Measurements from ENCODE around the gene KCNH4.
"Not testable (repeated sequence)": the region's sequence is repeated elsewhere in the genome, so short reads cannot be mapped to it uniquely, and the experiment has no call there.

Gene KCNH4

DNA sequence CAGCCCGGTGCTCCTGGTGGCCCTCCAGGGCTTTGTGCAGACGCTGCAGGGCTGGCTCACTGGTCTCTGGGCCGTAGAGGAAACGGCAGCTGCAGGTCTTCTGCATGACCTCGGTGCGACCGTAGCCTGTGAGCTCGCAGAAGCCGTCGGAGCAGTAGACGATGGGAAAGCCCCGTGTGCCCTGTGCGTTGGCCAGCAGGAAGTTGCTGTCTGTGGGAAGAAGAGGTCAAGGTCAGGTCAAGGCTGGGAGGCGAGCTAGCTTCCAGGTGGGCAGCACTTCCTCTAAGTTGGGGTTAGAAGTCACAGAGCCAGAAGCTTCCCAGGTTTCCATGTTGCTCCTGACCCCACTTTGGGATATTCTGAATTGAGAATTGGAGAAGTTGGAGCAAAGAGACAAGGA is 2.1 kb downstream of the KCNH4 start:
- no peak for DNase-seq (ENCODE audit: low read depth in 3 of 3)

DNA sequence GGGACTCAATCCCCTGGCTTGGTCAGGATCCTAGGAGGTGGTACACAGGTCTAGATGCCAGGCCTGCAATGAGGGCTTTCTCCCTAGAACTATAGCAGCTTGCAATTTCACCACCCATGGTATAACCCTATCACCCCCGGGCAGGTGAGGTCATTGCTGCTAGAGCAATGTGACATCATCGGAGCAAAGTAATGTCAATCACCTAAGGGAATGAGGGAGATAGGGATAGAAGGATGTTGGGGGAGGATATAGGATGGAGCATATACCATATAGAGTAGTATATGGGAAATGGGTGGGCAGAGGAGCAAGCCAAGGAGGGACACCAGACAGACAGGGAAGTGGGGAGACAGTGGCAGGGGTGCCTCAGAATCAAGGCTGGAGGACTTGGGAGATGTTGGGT is 3.3 kb downstream of the KCNH4 start:
- no peak for DNase-seq (ENCODE audit: low read depth in 3 of 3)

DNA sequence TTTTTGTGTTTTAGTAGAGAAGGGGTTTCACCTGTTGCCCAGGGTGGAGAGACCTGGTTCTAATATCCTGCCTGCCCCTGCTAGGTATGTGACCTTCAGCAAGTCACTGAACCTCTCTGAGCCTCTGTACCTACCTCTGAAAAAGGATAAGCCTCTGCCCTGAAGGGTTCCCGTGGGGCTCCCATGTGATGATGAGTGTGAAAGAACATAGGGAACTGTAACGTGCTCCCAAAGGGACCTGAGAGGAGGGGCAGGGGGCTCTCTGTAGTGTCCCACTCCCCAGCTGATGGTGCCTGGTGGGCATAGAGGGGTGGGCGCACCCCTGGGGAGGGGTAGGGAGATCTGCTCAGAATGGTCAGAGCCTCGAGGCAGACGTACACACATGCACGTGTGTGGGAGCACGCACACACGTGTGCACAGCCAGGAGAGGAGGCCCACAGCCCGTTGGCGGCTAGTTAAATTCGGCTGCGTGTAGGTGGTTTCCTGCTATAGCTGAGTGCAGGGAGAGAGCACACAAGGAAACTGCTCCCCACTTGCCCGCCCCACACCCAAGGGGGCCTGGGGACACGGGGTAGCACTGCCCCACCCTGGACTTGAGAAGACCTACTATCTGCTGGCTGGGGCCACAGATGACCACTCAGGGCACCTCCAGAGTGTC is 6.7 kb downstream of the KCNH4 start:
- DNase-seq (ENCODE audit: low read depth in 3 of 3) = no peak

GRCh38 chr17:42171831-42172230 is 9.1 kb downstream of the KCNH4 start:
- no peak for DNase-seq (ENCODE audit: low read depth in 3 of 3)

- DNase-seq (ENCODE audit: low read depth in 3 of 3) = no peak
Measured at GRCh38 chr17:42169351-42169750, 11.6 kb downstream of the KCNH4 start.

DNA sequence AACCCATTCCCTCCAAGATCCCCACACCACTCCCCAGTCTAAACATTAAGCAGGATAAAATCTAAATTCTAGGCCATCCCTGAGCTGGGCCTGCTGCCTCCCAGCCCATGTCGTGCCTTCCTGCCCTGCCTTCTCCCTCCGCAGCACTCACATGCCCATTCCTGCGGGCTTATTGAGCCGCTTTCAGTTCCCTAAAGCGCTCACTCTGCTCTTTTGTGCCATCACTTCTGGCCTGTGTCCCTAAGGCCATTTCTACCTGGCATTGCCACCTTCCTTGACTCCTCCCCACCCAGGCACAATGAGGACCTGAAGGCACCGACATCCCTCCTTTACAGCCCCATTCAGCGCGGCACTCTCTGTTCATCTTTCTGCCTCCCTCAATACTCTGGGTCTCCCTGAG is 13.1 kb downstream of the KCNH4 start:
- no peak for DNase-seq (ENCODE audit: low read depth in 3 of 3)

GRCh38 chr17:42166196-42166763 is 14.7 kb downstream of the KCNH4 start:
- DNase-seq (ENCODE audit: low read depth in 3 of 3) = no peak

GRCh38 chr17:42165751-42166150 is 15.2 kb downstream of the KCNH4 start:
- DNase-seq (ENCODE audit: low read depth in 3 of 3) = no peak

DNA sequence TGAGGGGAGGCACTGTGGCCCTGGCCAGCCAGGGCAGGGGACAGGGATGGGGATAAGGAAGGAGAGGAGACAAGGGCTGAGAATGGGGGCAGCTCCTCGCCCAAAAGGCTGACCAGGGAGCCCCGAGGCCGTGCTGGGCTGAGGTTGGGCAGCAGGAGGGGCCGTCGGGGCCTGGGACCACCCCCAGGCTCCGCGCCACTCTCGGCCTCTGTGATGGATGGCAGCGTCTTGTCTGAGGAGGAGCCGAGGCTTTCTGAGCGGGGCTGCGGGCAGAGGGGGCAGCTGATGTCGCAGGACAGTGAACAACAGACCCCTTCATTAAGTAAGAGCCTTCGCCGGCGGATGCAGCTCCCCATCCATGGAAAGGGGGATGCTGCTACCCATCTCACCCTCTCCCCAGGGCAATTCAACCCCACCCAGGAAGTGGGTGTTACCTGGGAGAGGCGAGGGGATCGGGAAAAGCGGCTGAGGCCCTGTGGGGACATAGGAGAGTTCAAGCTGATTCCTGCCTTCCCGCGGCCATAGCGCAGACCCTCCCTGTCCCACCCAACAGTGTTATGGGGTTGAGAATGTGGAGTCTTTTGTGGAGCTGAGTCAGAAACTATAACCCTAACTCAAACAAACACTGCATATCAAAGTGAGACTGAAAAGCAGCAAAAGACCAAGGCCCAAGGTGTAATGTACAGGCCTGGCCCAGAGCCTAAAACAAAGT is 17.1 kb downstream of the KCNH4 start:
- no peak for DNase-seq (ENCODE audit: low read depth in 3 of 3)

DNA sequence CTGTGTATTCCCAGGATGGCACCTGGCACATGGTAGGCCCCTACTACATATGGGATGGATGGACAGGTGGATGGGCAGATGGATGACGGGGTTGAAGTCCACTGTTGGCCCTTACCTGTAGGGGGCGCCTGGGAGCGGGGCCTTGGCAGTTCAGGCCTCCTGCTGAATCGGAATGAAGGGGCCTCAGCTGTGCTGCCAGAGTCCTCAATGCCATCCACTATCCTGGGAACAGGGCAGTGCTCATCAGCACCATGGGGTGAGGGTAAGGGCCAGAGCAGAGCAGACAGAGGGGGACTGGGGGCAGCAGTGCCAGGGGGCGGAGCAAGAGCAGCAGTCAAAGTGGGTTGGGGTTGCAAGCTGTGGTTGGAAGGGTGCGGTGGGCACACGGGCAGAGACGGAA is 17.8 kb downstream of the KCNH4 start:
- DNase-seq (ENCODE audit: low read depth in 3 of 3) = peak in 1 of 3 experiments; percentile 58

DNA sequence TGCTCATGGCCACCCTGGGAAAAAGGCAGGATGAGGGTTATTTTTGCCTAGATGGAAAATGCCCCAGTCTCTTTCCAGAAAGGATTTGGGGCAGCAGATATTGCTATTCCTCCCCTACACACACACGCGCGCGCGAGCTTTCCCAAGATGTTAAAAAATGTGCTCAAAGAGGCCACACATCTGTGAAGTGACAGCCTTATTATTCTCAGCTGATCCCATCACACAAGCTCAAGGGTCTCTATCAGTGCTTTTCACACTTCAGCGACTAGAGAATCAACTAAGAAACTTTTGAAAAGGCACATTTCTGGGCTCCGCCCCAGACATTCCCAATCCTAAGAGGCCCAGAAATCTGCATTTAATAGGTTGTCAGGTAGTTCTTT is 20.4 kb downstream of the KCNH4 start:
- DNase-seq (ENCODE audit: low read depth in 3 of 3) = no peak

DNA sequence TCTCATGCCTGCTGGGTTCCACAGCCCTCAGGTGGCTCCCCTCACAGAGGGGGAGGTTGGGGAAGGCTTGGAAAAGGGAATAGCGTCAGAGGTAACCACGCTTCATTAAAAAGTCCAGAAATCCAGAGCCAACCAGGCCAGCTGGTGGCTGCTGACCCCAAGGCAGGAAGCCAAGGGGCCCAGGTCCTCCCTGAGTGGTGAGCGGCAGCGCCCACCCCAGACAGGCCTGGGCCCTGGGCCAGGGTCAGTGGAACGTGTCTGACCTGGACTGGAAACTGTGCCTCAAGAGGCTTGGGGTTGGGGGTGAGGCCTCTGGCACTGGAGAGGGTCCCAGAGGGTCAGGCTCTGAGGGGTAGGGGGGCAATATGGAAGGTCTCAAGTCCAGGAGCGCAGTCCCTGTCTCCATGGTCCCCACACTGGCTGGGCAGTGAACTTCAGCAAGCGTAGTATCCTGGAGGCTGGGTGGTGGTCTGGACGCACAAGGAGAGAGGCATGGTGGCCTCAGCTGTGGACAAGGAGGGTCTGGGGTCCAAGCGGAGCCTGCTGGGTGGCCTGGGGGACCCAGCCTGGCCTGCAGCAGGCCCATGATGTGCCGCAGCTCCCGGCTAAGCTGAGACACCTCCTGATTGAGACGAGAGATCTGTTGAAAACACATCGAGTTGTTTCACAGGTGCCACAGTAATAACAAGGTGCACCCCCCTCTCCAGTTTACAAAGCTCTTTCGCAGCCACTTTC is 21.0 kb downstream of the KCNH4 start:
- no peak for DNase-seq (ENCODE audit: low read depth in 3 of 3)

GRCh38 chr17:42155614-42156045 is 25.3 kb downstream of the KCNH4 start:
- no peak for DNase-seq (ENCODE audit: low read depth in 3 of 3)

- DNase-seq (ENCODE audit: low read depth in 3 of 3) = no peak
Measured at GRCh38 chr17:42153919-42154742, 26.8 kb downstream of the KCNH4 start.

GRCh38 chr17:42146911-42147607 is 33.9 kb downstream of the KCNH4 start:
- DNase-seq (ENCODE audit: low read depth in 3 of 3) = no peak

DNA sequence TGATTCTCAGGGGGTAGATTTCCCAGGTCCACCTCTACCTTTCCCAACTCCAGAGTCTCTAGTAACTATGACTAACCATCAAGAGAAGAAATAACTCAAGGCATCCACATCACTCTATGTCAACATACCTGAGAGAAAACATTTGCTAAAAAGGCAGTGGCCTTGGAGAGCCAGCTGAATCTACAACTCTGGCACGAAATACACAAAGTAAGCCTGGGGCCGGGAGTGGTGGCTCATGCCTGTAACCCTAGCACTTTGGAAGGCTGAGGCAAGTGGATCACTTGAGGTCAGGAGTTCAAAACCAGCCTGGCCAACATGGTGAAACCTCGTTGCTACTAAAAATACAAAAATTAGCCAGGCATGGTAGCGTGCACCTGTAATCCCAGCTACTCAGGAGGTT is 37.8 kb downstream of the KCNH4 start:
- not testable (repeated sequence) for DNase-seq (ENCODE audit: low read depth in 3 of 3)

GRCh38 chr17:42142371-42142896 is 38.5 kb downstream of the KCNH4 start:
- DNase-seq (ENCODE audit: low read depth in 3 of 3) = no peak

- no peak for DNase-seq (ENCODE audit: low read depth in 3 of 3)
Measured at GRCh38 chr17:42141382-42141781, 39.6 kb downstream of the KCNH4 start.

GRCh38 chr17:42140690-42141089 is 40.3 kb downstream of the KCNH4 start:
- DNase-seq (ENCODE audit: low read depth in 3 of 3) = not testable (repeated sequence)

DNA sequence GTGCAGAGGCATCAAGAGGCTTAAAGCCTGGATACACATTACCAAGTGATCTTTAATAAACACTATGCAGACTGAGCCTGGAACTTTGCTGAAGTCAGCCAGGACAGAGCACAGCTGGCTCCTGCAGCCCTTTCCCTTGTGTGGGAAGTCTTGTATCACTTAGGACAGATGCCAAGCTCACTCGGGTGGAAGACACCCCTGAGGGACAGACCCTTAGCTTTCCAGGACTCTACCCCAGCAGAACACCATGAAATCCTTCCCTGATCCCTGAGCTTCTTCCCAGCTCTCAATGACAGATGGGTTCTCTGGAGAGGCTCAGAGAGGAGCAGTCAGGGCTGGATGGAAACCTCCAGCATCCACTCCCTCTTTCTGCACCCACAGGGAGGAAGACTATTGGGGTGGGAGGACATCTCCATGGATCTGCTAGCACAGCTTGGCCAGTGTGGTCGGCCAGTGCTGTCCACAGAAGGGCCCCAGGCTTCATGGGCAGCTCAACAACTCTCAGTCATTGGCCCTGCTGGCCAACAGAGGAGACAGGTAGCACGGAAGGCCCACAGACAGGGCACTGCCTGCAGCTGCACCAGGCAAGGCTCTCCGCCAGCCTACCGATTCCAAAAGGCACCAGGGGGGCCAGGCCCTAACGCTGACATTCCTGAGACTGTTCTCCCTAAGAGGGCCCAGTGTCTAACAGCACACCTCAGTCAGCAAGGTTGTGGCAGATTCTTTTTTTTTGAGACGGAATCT is 42.0 kb downstream of the KCNH4 start:
- DNase-seq (ENCODE audit: low read depth in 3 of 3) = no peak
